HG02840 (cell line): ENCODE results near the gene ITM2A.

Experiments used
- ATAC-seq: cut with Tn5 transposase; IDR thresholded peaks from one replicate; pipeline ENCODE4 v1.9.1; 2021; ENCODE audit warnings: mild to moderate bottlenecking, moderate library complexity, moderate number of reproducible peaks; ENCODE audit not compliant: unreplicated experiment, low FRiP score

Gene ITM2A

GRCh38 chrX:79325263-79325958, 41.7 kb downstream of the ITM2A start:
- ATAC-seq = no peak
